ENCODE data around the gene LEF1.

DNA sequence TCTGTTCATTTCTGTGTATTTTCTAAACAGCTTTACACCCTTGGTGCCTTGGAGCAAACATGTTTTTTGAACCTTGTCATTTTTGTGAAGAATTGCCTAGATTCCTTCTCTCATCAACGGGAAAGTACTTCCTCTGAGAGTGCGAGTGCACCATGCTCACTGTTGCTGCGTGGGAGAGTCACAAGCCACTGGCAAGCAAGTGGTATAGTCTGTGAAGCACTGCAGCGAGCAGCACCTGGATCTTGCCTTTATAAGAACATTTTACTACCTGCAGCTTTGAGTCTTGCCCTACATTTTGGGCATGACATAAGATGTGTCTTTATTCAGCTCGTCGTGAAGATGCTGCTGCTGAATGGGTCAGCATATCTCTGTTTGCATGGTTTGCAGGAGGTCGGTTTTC is 134.2 kb downstream of the LEF1 start:
- no peak for TF ChIP-seq EP300 (IDR thresholded peaks at IDR 0.05)
- TF ChIP-seq, protein P1, sequence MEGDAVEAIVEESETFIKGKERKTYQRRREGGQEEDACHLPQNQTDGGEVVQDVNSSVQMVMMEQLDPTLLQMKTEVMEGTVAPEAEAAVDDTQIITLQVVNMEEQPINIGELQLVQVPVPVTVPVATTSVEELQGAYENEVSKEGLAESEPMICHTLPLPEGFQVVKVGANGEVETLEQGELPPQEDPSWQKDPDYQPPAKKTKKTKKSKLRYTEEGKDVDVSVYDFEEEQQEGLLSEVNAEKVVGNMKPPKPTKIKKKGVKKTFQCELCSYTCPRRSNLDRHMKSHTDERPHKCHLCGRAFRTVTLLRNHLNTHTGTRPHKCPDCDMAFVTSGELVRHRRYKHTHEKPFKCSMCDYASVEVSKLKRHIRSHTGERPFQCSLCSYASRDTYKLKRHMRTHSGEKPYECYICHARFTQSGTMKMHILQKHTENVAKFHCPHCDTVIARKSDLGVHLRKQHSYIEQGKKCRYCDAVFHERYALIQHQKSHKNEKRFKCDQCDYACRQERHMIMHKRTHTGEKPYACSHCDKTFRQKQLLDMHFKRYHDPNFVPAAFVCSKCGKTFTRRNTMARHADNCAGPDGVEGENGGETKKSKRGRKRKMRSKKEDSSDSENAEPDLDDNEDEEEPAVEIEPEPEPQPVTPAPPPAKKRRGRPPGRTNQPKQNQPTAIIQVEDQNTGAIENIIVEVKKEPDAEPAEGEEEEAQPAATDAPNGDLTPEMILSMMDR (IDR thresholded peaks at IDR 0.05) = no peak
- no peak for TF ChIP-seq POLR2A (IDR thresholded peaks at IDR 0.05; ENCODE audit: low read depth)

All from esophagus muscularis mucosa (tissue), 4 donors.